Measurements from ENCODE around the gene MEGF9. TPM values are rescaled to one million over a fixed set of nuclear protein-coding genes. Genes with fewer than 3 reads are reported as not detected.
"Not testable (repeated sequence)": the region's sequence is repeated elsewhere in the genome, so short reads cannot be mapped to it uniquely, and the experiment has no call there.

Gene MEGF9
- total RNA-seq, 5 donors from 2014 or later (not counting 1 experiment from before 2014, with no cell fraction given), result 10.4 to 15.5 (median 11.3) TPM

GRCh38 chr9:120642129-120642770 lies 72.0 kb downstream of the MEGF9 start:
- Histone ChIP-seq H3K9me3 (no peaks in the 10 kb centered on the region), H3K27ac (ENCODE audit: low read length) (no peak overlapping the region), H3K4me1 (ENCODE audit: control insufficient read depth in 1 of 2, extremely low read depth in 1 of 2, insufficient read depth in 2 of 2, low read length in 2 of 2) (no peaks in the 10 kb centered on the region), H3K36me3 (ENCODE audit: control insufficient read depth in 2 of 2, extremely low read depth in 1 of 2, insufficient read depth in 1 of 2, low read length in 1 of 2) (peaks cover 0 to 4% of the 10 kb centered on the region in 2 donors), H3K4me3 (ENCODE audit: control insufficient read depth in 1 of 2, extremely low read depth in 1 of 2, low read length in 1 of 2) (no peak overlapping the region), H3K27me3 (replicated peaks in 1 of 2; ENCODE audit: control insufficient read depth in 2 of 2, extremely low read depth in 1 of 2, insufficient read depth in 2 of 2, low read length in 1 of 2) (no peaks in the 10 kb centered on the region)
- no peaks in the 10 kb centered on the region for H3K27me3 Mint-ChIP-seq
- 100% methylated on average over 2 of the region's 3 CpGs for WGBS (ENCODE audit: insufficient coverage)
- no peak overlapping the region for H3K4me3 Mint-ChIP-seq
- ATAC-seq (replicated peaks in 1 of 4), result no peak
- CTCF ChIA-PET, result no interaction called here
- no peaks in the 10 kb centered on the region for H3K4me1 Mint-ChIP-seq
- peaks cover 29% of the 10 kb centered on the region for H3K36me3 Mint-ChIP-seq
- peaks cover 0 to 4% (median 0%) of the 10 kb centered on the region in 3 donors for H3K9me3 Mint-ChIP-seq
- no peak overlapping the region for H3K27ac Mint-ChIP-seq
- no peak for DNase-seq
- POLR2A ChIA-PET, result no interaction called here

GRCh38 chr9:120640874-120641273 lies 73.4 kb downstream of the MEGF9 start:
- H3K9me3 ChIP-seq; H3K9me3 Mint-ChIP-seq; POLR2A ChIA-PET; H3K4me1 ChIP-seq (ENCODE audit: control insufficient read depth in 1 of 2, extremely low read depth in 1 of 2, insufficient read depth in 2 of 2, low read length in 2 of 2); CTCF ChIA-PET; H3K27me3 ChIP-seq (replicated peaks in 1 of 2; ENCODE audit: control insufficient read depth in 2 of 2, extremely low read depth in 1 of 2, insufficient read depth in 2 of 2, low read length in 1 of 2); DNase-seq; H3K4me1 Mint-ChIP-seq; H3K27me3 Mint-ChIP-seq; H3K4me3 Mint-ChIP-seq; H3K4me3 ChIP-seq (ENCODE audit: control insufficient read depth in 1 of 2, extremely low read depth in 1 of 2, low read length in 1 of 2); H3K27ac ChIP-seq (ENCODE audit: low read length); H3K27ac Mint-ChIP-seq; H3K36me3 ChIP-seq (ENCODE audit: control insufficient read depth in 2 of 2, extremely low read depth in 1 of 2, insufficient read depth in 1 of 2, low read length in 1 of 2); ATAC-seq (replicated peaks in 1 of 4): not testable (repeated sequence)
- H3K36me3 Mint-ChIP-seq, result peaks cover 39% of the 10 kb centered on the region
- WGBS (ENCODE audit: insufficient coverage), result no CpG with 5 or more reads among the region's 1 CpG

DNA sequence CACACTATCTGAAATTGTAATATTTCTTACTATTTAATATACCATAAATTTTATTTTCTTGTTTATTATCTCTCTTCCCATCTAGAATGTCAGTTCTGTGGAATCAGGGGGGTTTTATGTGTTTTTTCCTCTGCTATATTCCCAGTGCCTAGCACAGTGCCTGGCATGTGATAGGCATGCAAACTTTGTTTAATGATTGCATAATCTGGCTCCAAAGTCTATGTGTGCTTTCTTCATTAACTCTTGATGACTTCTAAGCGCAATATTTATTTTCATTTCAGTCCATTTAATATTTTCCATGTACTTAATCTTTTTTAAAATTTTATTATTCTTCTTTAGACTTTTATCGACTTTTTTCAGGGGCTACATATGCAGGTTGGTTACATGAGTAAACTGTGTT lies 73.9 kb downstream of the MEGF9 start:
- Histone ChIP-seq H3K4me3 (ENCODE audit: control insufficient read depth in 1 of 2, extremely low read depth in 1 of 2, low read length in 1 of 2) (no peak overlapping the region), H3K9me3 (no peaks in the 10 kb centered on the region), H3K27ac (ENCODE audit: low read length) (no peak overlapping the region), H3K27me3 (replicated peaks in 1 of 2; ENCODE audit: control insufficient read depth in 2 of 2, extremely low read depth in 1 of 2, insufficient read depth in 2 of 2, low read length in 1 of 2) (no peaks in the 10 kb centered on the region), H3K36me3 (ENCODE audit: control insufficient read depth in 2 of 2, extremely low read depth in 1 of 2, insufficient read depth in 1 of 2, low read length in 1 of 2) (peaks cover 0 to 4% of the 10 kb centered on the region in 2 donors), H3K4me1 (ENCODE audit: control insufficient read depth in 1 of 2, extremely low read depth in 1 of 2, insufficient read depth in 2 of 2, low read length in 2 of 2) (no peaks in the 10 kb centered on the region)
- H3K4me3 Mint-ChIP-seq, result no peak overlapping the region
- H3K36me3 Mint-ChIP-seq, result peaks cover 42% of the 10 kb centered on the region
- no peaks in the 10 kb centered on the region for H3K4me1 Mint-ChIP-seq
- H3K9me3 Mint-ChIP-seq, result peaks cover 5 to 13% (median 6%) of the 10 kb centered on the region in 3 donors
- CTCF ChIA-PET, result no interaction called here
- no peak for DNase-seq
- no peaks in the 10 kb centered on the region for H3K27me3 Mint-ChIP-seq
- no peak for ATAC-seq (replicated peaks in 1 of 4)
- no peak overlapping the region for H3K27ac Mint-ChIP-seq
- POLR2A ChIA-PET, result no interaction called here
- WGBS (ENCODE audit: insufficient coverage), result no CpG with 5 or more reads among the region's 2 CpGs

- 75% methylated on average over 3 of the region's 5 CpGs for WGBS (ENCODE audit: insufficient coverage)
- H3K27me3 Mint-ChIP-seq, result no peaks in the 10 kb centered on the region
- ATAC-seq (replicated peaks in 1 of 4) (no peak), DNase-seq (no peak)
- H3K27ac Mint-ChIP-seq, result no peak overlapping the region
- H3K36me3 ChIP-seq (ENCODE audit: control insufficient read depth in 2 of 2, extremely low read depth in 1 of 2, insufficient read depth in 1 of 2, low read length in 1 of 2), result no peaks in the 10 kb centered on the region
- CTCF ChIA-PET, result no interaction called here
- no peak overlapping the region for H3K27ac ChIP-seq (ENCODE audit: low read length)
- POLR2A ChIA-PET, result no interaction called here
- H3K4me3 Mint-ChIP-seq, result no peak overlapping the region
- peaks cover 10 to 21% (median 14%) of the 10 kb centered on the region in 3 donors for H3K9me3 Mint-ChIP-seq
- no peaks in the 10 kb centered on the region for H3K27me3 ChIP-seq (replicated peaks in 1 of 2; ENCODE audit: control insufficient read depth in 2 of 2, extremely low read depth in 1 of 2, insufficient read depth in 2 of 2, low read length in 1 of 2)
- peaks cover 37% of the 10 kb centered on the region for H3K36me3 Mint-ChIP-seq
- no peaks in the 10 kb centered on the region for H3K4me1 ChIP-seq (ENCODE audit: control insufficient read depth in 1 of 2, extremely low read depth in 1 of 2, insufficient read depth in 2 of 2, low read length in 2 of 2)
- no peak overlapping the region for H3K4me3 ChIP-seq (ENCODE audit: control insufficient read depth in 1 of 2, extremely low read depth in 1 of 2, low read length in 1 of 2)
- H3K9me3 ChIP-seq, result no peaks in the 10 kb centered on the region
- H3K4me1 Mint-ChIP-seq, result no peaks in the 10 kb centered on the region
Observed at GRCh38 chr9:120637919-120638318, 76.4 kb downstream of the MEGF9 start.

- Mint-ChIP-seq H3K27ac (no peak overlapping the region), H3K27me3 (no peaks in the 10 kb centered on the region), H3K9me3 (peaks cover 10 to 21% (median 14%) of the 10 kb centered on the region in 3 donors), H3K4me1 (no peaks in the 10 kb centered on the region), H3K36me3 (peaks cover 26% of the 10 kb centered on the region), H3K4me3 (no peak overlapping the region)
- Histone ChIP-seq H3K4me3 (ENCODE audit: control insufficient read depth in 1 of 2, extremely low read depth in 1 of 2, low read length in 1 of 2) (no peak overlapping the region), H3K27me3 (replicated peaks in 1 of 2; ENCODE audit: control insufficient read depth in 2 of 2, extremely low read depth in 1 of 2, insufficient read depth in 2 of 2, low read length in 1 of 2) (no peaks in the 10 kb centered on the region), H3K36me3 (ENCODE audit: control insufficient read depth in 2 of 2, extremely low read depth in 1 of 2, insufficient read depth in 1 of 2, low read length in 1 of 2) (no peaks in the 10 kb centered on the region), H3K27ac (ENCODE audit: low read length) (no peak overlapping the region), H3K9me3 (no peaks in the 10 kb centered on the region), H3K4me1 (ENCODE audit: control insufficient read depth in 1 of 2, extremely low read depth in 1 of 2, insufficient read depth in 2 of 2, low read length in 2 of 2) (no peaks in the 10 kb centered on the region)
- ATAC-seq (replicated peaks in 1 of 4) (no peak), DNase-seq (no peak)
- no CpG with 5 or more reads among the region's 25 CpGs for WGBS (ENCODE audit: insufficient coverage)
- POLR2A ChIA-PET, result no interaction called here
- CTCF ChIA-PET, result no interaction called here
Observed at GRCh38 chr9:120636194-120636957, 77.9 kb downstream of the MEGF9 start.

DNA sequence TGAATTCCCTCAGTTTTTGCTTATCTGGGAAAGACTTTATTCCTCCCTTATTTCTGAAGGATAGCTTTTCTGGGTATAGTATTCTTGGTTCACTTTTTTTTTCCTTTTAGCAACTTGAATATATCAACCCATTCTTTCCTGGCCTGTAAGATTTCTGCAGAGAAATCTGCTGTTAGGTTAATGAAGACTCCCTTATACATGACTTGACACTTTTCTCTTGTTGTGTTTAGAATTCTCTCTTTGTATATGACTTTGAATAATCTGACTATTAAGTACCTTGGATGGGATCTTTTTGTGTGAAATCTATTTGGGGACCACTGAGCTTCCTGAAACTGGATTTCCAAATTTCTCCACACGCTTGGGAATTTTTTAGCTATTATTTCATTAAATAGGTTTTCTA lies 79.3 kb downstream of the MEGF9 start:
- no peak for DNase-seq
- no peaks in the 10 kb centered on the region for H3K4me1 ChIP-seq (ENCODE audit: control insufficient read depth in 1 of 2, extremely low read depth in 1 of 2, insufficient read depth in 2 of 2, low read length in 2 of 2)
- CTCF ChIA-PET, result no interaction called here
- no peaks in the 10 kb centered on the region for H3K36me3 ChIP-seq (ENCODE audit: control insufficient read depth in 2 of 2, extremely low read depth in 1 of 2, insufficient read depth in 1 of 2, low read length in 1 of 2)
- no peaks in the 10 kb centered on the region for H3K9me3 ChIP-seq
- H3K27ac ChIP-seq (ENCODE audit: low read length), result no peak overlapping the region
- POLR2A ChIA-PET, result no interaction called here
- Mint-ChIP-seq H3K27me3 (no peaks in the 10 kb centered on the region), H3K9me3 (peaks cover 10 to 17% (median 14%) of the 10 kb centered on the region in 3 donors), H3K27ac (no peak overlapping the region), H3K4me3 (no peak overlapping the region), H3K36me3 (peaks cover 20% of the 10 kb centered on the region), H3K4me1 (no peaks in the 10 kb centered on the region)
- no CpG with 5 or more reads among the region's 1 CpG for WGBS (ENCODE audit: insufficient coverage)
- no peaks in the 10 kb centered on the region for H3K27me3 ChIP-seq (replicated peaks in 1 of 2; ENCODE audit: control insufficient read depth in 2 of 2, extremely low read depth in 1 of 2, insufficient read depth in 2 of 2, low read length in 1 of 2)
- ATAC-seq (replicated peaks in 1 of 4), result no peak
- H3K4me3 ChIP-seq (ENCODE audit: control insufficient read depth in 1 of 2, extremely low read depth in 1 of 2, low read length in 1 of 2), result no peak overlapping the region
